Stimulated activated CD4-positive, alpha-beta T cell treated with anti-CD3 and anti-CD28 coated beads, TNF-alpha, amount 100 ng/mL, for 48 hours (primary cell): Measurements from ENCODE around the gene FBLN1.
"Not testable (repeated sequence)": the region's sequence is repeated elsewhere in the genome, so short reads cannot be mapped to it uniquely, and the experiment has no call there.

Source experiments
- DNase-seq, 3 donors: peaks; one replicate each; pipeline ENCODE4 v3.0.0-alpha.2; 2020; ENCODE audit warnings: low read depth in 3 of 3

The FBLN1 gene

GRCh38 chr22:45548991-45549761, 46.5 kb downstream of the FBLN1 start:
- no peak for DNase-seq

GRCh38 chr22:45549762-45550378, 47.2 kb downstream of the FBLN1 start:
- DNase-seq, result no peak

- no peak for DNase-seq
Observed at GRCh38 chr22:45550416-45550815, 47.7 kb downstream of the FBLN1 start.

- DNase-seq, result no peak
Observed at GRCh38 chr22:45550891-45551290, 48.2 kb downstream of the FBLN1 start.

DNA sequence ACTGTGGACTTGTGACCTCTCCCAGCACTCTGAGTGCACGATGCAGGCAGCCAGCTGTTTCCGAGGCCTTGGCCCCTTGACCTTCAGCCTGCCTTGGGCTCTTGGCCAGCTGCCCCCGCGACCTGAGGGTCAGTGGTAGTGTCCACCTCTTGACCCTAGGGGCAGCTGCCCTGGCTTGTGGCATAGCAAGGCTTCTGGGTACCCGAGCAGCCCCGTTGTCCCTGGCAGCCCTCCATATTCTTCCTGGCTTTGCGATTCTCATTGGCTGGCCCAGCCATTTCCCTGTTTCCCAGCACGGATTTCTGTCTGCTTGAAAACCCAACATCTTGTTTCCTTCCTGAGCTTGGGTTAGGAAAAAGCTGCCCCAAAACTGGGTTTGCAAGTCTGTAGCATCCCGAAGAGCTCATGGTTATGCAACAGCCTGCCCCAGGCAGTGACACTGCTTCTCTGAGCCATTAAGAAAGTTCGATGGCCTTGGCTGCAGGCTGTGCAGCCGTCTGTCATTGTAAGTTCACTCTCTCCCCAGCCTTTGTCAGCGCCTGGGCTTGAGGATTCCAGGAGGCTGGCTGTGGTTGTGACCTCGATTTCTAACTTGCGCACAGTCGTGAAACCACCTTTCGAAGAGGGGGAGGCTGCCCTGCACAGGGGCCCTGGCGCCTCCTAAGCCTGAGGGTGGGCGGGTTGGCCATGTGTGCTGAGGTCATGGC, 48.8 kb downstream of the FBLN1 start:
- DNase-seq, result no peak

DNA sequence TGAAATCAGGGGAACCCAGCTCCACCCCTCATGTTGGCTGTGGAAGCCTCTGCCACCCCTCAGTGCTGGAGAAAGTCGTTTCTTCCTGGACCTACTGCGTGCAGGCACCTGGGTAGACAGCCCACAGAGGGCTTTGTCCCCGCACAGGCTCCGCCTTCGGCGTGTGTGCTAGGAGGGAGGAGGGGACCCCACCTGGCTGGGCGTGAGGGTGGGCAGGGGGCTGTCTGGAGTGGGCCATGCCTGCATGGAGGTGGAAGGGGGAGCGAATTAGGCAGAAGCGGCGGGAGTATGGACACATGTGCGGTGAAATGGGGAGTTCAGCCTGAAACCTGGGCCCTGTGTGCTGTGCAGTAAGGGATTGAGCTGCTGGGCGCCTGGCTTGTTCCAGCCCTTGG, 49.3 kb downstream of the FBLN1 start:
- no peak for DNase-seq

- DNase-seq, result no peak
Observed at GRCh38 chr22:45552580-45553350, 50.1 kb downstream of the FBLN1 start.

GRCh38 chr22:45553351-45554039, 50.8 kb downstream of the FBLN1 start:
- peak; percentile 27 to 42 (median 30) for DNase-seq

DNA sequence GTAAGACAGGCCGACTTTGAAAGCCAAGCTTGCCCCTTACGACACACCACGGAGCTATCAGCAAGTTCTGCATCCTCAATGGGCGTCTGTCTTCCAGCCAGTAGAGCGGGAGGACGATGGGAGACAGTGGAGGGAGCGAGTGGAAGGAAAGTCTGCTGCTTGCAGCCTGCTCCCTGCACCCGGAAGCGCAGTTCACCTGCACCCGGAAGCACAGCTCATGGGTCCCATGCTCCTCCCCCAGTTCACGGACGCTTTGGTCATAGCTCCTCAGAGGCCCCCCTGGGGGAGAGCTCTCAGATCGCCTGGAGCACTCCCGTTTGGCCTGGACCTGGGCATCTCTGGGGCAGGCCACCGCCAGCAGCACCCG, 51.3 kb downstream of the FBLN1 start:
- no peak for DNase-seq

DNA sequence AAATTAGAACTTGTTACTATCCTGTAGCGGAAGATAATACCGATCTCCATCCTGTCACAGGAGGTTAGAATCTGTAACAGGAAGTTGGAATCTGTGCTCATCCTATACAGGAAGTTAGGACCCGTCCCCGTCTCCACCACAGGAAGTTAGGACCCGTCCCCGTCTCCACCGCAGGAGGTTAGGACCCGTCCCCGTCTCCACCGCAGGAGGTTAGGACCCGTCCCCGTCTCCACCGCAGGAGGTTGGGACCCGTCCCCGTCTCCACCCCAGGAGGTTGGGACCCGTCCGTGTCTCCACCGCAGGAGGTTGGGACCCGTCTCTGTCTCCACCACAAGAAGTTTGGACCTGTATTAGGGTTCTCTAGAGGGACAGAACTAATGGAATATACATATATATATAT, 52.2 kb downstream of the FBLN1 start:
- DNase-seq, result no peak

DNA sequence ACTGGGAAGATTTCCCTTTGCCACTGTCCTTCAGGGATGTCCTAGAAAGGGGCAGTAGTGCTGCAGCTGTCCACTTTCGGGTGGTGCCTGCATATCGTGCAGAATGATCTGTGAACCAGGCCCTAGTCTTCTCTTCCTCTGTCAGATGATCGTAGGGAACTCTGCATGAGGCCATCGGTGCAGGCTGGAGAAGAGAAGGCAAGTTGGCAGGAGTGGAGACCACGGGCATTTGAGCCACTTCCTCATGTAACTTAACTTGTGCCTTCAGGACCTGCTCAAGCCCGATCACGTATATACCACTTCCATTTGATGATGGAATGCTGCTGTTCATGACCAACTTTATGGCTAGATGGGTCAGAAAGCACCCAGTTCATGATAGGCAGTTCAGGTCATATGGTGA, 55.2 kb downstream of the FBLN1 start:
- not testable (repeated sequence) for DNase-seq

- not testable (repeated sequence) for DNase-seq
Observed at GRCh38 chr22:45560092-45560491, 57.4 kb downstream of the FBLN1 start.

DNA sequence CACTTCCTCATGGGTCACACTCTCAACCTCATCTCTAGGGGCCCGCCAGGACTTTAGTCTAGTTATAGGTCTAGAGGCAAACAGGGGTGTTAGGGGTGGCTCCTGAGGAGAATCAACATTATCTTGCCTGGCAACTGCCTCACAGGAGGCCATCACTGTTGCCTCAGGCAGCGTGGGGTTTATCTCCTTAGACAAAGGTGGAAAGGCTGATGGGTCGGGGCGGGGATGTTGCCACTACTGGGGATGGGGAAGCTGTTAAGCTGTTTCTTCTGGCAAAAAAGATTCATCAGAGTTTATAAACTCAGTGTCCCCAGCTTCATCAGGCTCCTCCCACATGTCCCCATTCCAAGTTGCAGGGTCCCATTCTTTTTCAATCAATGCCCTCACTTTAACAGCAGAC, 58.1 kb downstream of the FBLN1 start:
- not testable (repeated sequence) for DNase-seq

DNA sequence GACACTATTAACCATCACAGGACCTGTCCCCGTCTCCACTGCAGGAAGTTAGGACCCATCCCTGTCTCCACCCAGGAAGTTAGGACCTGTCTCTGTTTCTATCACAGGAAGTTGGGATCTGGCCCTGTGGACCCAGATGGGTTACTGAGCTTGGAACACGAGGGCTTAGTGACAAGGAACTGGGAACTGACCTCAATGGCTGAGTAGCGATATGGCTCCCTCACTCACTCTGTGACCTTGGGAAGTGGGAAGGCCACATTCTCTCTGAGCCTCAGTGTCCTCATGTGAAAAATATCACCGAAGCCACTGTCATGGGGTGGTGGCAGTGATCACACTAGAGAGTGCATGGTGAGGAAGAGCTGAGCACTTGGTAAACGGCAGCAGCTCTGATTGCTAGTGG, 59.4 kb downstream of the FBLN1 start:
- no peak for DNase-seq

DNA sequence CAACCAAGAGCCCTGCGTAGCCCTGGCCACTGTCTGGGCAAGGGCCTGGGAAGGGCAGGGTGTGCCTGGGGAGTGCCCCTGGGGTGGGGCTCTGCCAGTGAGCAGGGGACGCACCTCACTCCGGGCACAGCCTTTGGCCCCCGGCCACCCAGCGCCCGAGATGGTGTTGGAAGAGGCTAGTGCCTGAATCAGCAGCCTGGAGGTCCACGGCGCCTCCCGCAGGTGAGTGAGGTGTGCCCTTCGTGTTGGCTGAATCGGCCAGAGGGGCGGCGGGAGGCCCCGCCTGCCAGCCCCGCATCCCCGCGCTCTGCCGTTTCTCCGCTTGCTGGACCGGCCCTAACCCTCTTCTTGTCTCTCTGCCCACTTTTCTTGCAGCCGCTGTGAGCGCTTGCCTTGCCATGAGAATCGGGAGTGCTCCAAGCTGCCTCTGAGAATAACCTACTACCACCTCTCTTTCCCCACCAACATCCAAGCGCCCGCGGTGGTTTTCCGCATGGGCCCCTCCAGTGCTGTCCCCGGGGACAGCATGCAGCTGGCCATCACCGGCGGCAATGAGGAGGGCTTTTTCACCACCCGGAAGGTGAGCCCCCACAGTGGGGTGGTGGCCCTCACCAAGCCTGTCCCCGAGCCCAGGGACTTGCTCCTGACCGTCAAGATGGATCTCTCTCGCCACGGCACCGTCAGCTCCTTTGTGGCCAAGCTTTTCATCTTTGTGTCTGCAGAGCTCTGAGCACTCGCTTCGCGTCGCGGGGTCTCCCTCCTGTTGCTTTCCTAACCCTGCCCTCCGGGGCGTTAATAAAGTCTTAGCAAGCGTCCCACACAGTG, 60.1 kb downstream of the FBLN1 start:
- DNase-seq, result no peak

GRCh38 chr22:45563362-45564040, 60.8 kb downstream of the FBLN1 start:
- DNase-seq, result no peak

DNA sequence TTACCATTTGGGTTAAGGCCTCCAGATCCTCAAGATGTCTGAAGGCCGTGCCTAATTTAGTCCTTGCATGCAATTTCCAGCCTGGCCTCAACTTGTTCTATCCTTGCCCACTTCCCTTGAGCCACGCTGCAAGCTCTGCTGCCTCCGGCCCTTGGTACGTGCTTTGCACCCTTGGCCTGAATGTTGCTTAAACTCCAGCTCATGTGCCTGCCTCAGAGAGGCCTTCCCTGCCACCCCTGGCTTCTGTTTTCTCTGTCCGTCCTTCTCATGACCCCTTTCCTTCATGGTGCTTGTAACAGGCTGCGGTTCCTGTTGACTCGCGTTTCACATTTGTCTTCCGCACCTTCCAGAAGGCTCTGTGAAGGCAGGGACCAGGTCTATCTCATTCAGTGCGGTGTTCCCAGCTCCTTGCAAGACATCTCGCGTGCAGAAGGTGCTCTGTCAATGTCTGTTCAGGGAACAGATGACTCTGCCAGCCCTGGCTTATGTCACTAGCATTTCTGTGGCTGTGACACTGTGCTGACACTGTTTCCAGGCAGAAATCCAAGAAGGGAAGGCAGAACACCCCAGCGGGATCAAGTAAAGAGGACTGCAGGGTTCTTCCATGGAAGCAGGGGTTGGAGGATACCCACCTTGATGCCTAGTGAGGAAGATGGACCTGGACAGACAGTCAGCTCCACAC, 61.8 kb downstream of the FBLN1 start:
- no peak for DNase-seq

GRCh38 chr22:45565171-45565570, 62.5 kb downstream of the FBLN1 start:
- DNase-seq, result no peak

DNA sequence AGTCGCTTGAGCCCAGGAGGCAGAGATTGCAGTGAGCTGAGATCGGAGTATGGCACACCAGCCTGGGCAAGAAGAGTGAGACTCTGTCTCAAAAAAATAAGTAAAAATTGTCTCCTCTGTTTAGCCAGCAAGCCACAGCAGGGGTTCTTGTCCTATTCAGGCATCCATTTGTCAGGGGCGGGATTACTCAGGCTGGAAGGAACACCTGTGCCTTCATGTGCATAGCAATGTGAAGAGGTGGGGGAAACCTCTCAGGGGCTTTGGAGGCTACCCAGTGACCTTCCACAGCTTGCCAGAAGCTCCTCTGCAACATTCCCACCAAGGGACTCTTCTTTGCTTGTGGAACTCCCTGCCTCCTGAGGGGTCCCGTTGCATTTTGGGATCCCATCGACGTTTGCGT, 63.3 kb downstream of the FBLN1 start:
- no peak for DNase-seq

DNA sequence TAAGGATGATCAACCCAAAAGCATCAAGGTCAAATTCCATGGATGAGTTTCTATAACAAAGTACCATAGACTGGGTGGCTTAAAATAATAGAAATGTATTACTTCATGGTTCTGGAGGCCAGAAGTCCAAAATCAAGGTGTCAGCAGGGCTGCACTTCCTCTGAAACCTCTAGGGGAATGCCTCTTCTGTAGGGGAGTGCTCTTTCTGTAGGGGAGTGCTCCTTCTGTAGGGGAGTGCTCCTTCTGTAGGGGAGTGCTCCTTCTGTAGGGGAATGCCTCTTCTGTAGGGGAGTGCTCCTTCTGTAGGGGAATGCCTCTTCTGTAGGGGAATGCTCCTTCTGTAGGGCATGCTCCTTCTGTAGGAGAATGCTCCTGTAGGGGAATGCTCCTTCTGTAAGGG, 65.5 kb downstream of the FBLN1 start:
- DNase-seq, result no peak
